Neuron (in vitro differentiated cells): ENCODE results near the gene HEG1.

ENCODE experiments used
- H2AFZ ChIP-seq: one replicate; pipeline ENCODE4 v1.6.1; 2013; ENCODE audit warnings: low read depth, mild to moderate bottlenecking, inconsistent platforms, low read length, moderate library complexity
- H3K27me3 ChIP-seq: one replicate; pipeline ENCODE4 v1.6.1; 2013; ENCODE audit warnings: low read length; ENCODE audit not compliant: insufficient read depth
- H3K36me3 ChIP-seq: one replicate; pipeline ENCODE4 v1.6.1; 2013; ENCODE audit warnings: low read length; ENCODE audit not compliant: insufficient read depth
- H3K4me1 ChIP-seq: one replicate; pipeline ENCODE4 v1.6.1; 2013; ENCODE audit warnings: low read length; ENCODE audit not compliant: insufficient read depth
- H3K4me3 ChIP-seq: 2 replicates; pipeline ENCODE4 v1.5.1; 2013; ENCODE audit warnings: mild to moderate bottlenecking, low read length, moderate library complexity
- H3K9me3 ChIP-seq: one replicate; pipeline ENCODE4 v1.6.1; 2013; ENCODE audit warnings: low read length

The HEG1 gene

DNA sequence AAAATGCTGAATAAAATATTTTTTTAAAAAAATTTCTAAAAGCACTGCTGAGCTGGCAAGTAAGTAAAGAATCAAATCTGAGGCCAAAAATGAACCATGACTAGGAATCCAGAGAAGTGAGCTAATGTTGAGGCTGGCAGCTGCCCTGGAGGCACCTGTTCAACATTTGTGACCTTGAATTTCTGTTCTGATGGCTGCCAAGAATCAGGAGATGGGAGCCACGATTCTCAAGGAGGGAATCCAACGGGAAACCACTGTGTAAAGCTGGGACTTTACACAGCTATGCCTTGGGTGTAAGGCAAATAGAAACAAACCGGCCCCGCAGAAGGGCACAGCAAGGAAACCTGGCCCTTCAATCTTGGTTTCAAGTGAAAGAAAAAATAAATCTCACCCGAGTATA is 22.7 kb downstream of the HEG1 start:
- H3K27me3 ChIP-seq, result no peaks in the 10 kb centered on the region
- H3K4me3 ChIP-seq, result no peak overlapping the region
- peaks cover 3% of the 10 kb centered on the region for H3K9me3 ChIP-seq
- peaks cover 4% of the 10 kb centered on the region for H3K36me3 ChIP-seq
- H2AFZ ChIP-seq, result no peak overlapping the region
- peaks cover 9% of the 10 kb centered on the region for H3K4me1 ChIP-seq

DNA sequence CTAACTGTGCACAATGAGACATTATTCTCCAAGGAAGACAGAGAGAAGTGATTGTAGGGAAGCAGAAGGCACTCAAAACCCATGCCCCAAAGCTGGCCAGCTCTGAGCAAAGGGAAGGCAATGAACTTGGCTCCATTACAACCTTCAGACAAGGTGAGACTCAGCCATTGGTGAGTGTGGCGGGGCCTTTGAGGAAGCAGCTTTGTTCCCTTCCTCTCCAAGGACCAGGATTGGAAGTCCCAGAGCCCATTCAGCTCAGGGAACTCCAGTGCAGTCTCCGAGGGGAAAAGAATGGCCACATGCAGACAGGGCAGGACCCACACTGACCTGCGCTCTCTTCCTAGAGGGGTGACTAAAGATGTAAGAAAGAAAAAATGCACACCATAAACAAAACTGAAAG is 23.1 kb downstream of the HEG1 start:
- Histone ChIP-seq H3K4me3 (no peak overlapping the region), H2AFZ (no peak overlapping the region), H3K36me3 (peaks cover 8% of the 10 kb centered on the region), H3K4me1 (peaks cover 9% of the 10 kb centered on the region), H3K9me3 (peaks cover 3% of the 10 kb centered on the region), H3K27me3 (no peaks in the 10 kb centered on the region)

DNA sequence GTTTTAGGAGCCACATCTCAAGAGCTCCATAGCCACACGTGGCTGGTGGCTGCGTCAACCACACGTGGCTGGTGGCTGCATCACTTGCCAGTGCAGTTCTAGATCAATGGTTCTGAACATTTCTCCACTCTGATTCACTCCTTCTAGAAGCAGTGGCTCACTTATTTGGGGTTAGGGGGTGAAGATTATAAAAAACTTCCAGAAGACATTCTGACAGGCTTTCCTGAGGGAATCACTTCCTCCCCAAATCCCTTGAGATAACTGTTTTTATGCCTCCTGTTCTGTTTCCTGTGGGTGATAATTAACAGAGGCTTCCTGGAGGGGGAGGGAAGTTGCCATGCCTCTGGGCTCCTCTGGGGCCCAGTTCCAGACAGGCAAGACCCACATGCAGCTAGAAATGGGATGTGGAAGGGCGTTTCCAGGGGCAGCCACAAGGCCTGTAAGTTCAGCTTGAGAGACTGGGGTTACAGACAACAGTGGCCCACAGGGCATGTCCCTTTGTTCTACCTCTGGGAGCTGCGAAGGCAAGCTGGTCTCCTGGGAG is 23.6 kb downstream of the HEG1 start:
- H2AFZ ChIP-seq, result no peak overlapping the region
- peaks cover 9% of the 10 kb centered on the region for H3K4me1 ChIP-seq
- no peaks in the 10 kb centered on the region for H3K27me3 ChIP-seq
- peaks cover 12% of the 10 kb centered on the region for H3K36me3 ChIP-seq
- H3K4me3 ChIP-seq, result no peak overlapping the region
- peaks cover 3% of the 10 kb centered on the region for H3K9me3 ChIP-seq

DNA sequence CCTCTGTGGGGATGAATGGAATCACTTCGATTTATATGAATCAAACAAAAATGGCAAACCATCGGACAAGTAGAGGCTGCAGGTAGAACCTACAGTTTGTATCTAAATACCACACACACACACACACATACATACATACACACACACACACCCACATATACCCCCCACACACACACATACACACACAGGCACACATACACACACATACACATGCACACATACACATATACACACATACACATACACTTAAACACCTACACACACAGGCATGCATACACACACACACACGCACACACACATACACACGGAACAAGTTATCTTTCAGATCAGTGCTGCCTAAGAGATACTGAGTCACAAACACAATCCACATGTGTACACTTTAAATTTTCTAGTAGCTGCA is 24.3 kb downstream of the HEG1 start:
- H2AFZ ChIP-seq, result no peak overlapping the region
- no peaks in the 10 kb centered on the region for H3K27me3 ChIP-seq
- H3K4me1 ChIP-seq, result peaks cover 9% of the 10 kb centered on the region

DNA sequence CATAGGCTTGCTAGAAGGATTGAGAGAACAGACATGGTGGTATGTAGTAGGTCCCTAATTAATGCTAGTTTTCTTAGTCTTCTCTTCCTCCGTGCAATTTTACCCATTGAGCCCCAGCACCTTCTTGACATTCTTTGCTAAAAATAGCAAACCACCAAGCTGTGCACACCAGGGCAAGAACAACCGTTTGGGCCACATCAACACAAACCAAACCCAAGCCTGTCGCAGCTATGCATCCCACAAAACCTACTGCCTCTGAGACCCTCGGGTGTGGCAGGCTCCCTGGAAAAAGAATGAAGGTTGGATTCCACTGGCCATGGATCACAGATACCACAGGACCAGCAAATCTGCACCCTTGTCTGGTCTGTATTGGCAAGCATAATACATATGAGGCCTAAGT is 27.1 kb downstream of the HEG1 start:
- no peaks in the 10 kb centered on the region for H3K27me3 ChIP-seq
- H3K4me3 ChIP-seq, result no peak overlapping the region
- no peak overlapping the region for H2AFZ ChIP-seq
- H3K9me3 ChIP-seq, result peaks cover 3% of the 10 kb centered on the region
- H3K36me3 ChIP-seq, result peaks cover 30% of the 10 kb centered on the region
- peaks cover 9% of the 10 kb centered on the region for H3K4me1 ChIP-seq

More for the DNA sequence above, 24.3 kb downstream of the HEG1 start:
- Histone ChIP-seq H3K9me3 (peaks cover 3% of the 10 kb centered on the region), H3K4me3 (no peak overlapping the region), H3K36me3 (peaks cover 16% of the 10 kb centered on the region)

DNA sequence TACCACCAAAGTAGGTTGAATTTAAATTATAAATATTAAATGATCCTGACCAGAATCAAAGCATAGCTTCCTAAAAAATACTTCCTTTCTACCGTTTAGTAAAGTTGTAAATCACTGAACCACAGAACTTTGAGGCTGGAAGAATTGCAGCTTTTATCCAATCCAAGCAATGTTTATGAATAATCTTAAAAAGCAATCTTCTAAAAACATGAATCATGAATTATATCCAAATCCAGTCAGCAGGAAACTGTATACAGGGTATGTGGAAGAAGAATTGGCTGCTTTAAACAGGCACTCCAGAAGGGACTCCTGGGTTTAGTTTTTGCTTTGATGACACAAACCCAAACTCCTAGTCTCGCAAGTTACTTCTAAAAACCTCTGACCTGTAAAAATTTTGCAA is 30.2 kb downstream of the HEG1 start:
- Histone ChIP-seq H3K4me3 (no peak overlapping the region), H2AFZ (no peak overlapping the region), H3K27me3 (no peaks in the 10 kb centered on the region), H3K4me1 (no peaks in the 10 kb centered on the region), H3K9me3 (peaks cover 3% of the 10 kb centered on the region), H3K36me3 (peaks cover 33% of the 10 kb centered on the region)

DNA sequence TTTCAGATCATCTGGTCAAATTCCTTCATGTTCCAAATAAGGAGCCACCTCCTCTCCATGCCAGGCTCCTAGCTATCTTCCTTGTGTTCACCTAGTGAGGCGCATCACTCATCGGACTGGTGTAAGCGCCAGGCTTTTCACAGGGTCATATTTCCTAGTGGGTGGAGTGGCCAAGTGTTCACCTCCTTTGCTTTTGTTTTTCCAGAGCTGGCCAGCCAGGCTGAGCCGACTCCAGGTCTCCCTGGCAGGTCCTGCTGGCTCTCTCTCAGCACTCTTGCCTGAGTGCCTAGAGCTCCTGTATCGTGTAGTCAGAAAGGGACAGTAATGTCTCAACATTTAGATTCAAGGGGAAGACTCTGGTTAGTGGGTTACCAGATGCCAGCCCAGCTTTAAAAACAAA is 31.0 kb downstream of the HEG1 start:
- no peak overlapping the region for H2AFZ ChIP-seq
- no peaks in the 10 kb centered on the region for H3K4me1 ChIP-seq
- no peak overlapping the region for H3K4me3 ChIP-seq
- H3K27me3 ChIP-seq, result no peaks in the 10 kb centered on the region
- peaks cover 3% of the 10 kb centered on the region for H3K9me3 ChIP-seq
- H3K36me3 ChIP-seq, result peaks cover 38% of the 10 kb centered on the region

DNA sequence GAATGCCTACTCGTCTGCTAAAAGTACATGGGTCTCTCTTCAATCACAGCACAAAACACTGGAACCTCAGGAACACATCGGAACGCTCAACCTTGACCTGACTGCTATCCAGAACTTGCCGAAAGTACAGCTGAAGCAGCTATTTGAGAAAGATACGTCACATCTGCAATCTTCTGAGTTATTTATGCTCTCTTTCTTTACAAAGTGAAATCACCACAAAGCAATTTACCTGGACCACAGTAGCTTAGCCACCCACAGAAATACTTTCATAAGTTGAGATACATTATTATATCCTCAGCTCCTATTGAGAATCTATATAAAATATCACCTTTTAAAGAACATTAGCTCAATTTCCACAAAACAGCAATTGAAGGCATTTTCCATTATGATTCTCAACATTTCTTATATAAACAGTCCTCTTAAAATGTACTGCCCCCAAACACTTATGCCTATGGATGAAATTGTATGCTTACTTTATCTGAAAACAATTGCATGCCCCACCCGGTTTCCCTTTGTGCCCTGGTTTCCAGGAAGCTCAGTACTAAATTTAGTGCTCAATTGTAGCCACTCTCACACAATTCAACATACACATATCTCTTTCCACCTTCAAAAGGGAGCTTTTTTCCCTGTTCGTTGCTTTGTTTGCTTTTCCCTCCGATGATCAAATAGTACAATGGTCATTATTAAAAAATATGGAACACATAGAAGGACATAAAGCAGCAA is 31.8 kb downstream of the HEG1 start:
- no peak overlapping the region for H2AFZ ChIP-seq
- H3K27me3 ChIP-seq, result no peaks in the 10 kb centered on the region
- peaks cover 39% of the 10 kb centered on the region for H3K36me3 ChIP-seq
- H3K4me3 ChIP-seq, result no peak overlapping the region
- no peaks in the 10 kb centered on the region for H3K4me1 ChIP-seq
- H3K9me3 ChIP-seq, result peaks cover under 1% of the 10 kb centered on the region

DNA sequence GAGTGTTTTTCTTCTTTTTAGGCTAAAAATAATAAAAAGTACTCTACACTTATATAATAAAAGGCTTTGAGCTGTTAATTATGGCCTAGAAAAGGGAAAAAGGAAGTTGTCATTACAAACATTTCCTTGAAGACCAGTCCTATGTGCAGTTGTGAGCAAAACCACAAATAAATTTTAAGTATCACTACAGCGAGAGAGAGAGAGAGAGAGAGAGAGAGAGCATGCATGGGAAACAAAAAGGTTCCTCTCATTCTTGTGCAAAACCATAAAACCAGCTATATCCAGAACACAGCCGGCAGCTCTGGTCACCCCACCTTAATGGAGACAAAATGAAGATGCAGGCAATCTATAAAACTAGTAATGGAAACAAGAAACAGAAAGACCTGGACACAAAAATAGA is 33.6 kb downstream of the HEG1 start:
- Histone ChIP-seq H3K4me1 (no peaks in the 10 kb centered on the region), H3K4me3 (no peak overlapping the region), H3K27me3 (no peaks in the 10 kb centered on the region), H3K36me3 (peaks cover 39% of the 10 kb centered on the region), H2AFZ (no peak overlapping the region), H3K9me3 (peaks cover 4% of the 10 kb centered on the region)

DNA sequence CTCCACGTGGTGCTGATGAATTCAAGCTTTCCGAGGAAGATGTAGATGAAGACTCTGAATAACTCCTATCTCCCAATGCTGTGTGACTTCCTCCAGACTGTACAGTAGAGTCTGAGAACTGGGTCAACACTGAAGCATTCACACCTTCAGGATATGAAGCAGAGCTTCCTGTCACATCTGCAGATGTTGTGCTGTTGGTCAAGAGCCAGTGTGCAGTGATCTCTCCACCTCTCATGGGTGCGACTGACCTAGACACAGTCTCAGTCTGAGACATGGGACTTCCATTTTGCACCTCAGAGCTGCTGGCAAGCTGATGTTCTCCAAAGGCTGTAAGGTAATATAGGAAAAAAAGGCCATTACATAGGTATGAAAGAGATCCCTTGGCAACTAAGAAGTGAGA is 36.5 kb downstream of the HEG1 start:
- Histone ChIP-seq H3K4me3 (no peak overlapping the region), H3K27me3 (no peaks in the 10 kb centered on the region), H2AFZ (no peak overlapping the region), H3K36me3 (peaks cover 26% of the 10 kb centered on the region), H3K4me1 (no peaks in the 10 kb centered on the region), H3K9me3 (peaks cover 4% of the 10 kb centered on the region)

DNA sequence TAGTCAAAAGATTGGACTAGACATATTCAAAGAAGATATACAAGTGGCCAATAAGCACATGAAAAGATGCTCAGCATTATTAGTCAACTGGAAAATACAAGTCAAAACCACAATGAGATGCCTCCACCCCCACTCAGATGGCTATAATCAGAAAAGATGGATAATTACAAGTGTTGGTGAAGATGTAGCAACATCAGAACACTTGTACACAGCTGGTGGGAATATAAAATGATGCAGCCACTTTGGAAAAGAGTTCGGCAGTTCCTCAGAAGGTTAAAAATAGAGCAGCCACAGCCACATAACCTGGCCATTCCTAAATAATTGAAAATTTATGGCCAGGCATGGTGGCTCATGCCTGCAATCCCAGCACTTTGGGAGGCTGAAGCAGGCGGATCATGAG is 38.4 kb downstream of the HEG1 start:
- Histone ChIP-seq H3K4me1 (no peaks in the 10 kb centered on the region), H3K36me3 (peaks cover 41% of the 10 kb centered on the region), H2AFZ (no peak overlapping the region), H3K9me3 (peaks cover 4% of the 10 kb centered on the region), H3K4me3 (no peak overlapping the region), H3K27me3 (no peaks in the 10 kb centered on the region)

DNA sequence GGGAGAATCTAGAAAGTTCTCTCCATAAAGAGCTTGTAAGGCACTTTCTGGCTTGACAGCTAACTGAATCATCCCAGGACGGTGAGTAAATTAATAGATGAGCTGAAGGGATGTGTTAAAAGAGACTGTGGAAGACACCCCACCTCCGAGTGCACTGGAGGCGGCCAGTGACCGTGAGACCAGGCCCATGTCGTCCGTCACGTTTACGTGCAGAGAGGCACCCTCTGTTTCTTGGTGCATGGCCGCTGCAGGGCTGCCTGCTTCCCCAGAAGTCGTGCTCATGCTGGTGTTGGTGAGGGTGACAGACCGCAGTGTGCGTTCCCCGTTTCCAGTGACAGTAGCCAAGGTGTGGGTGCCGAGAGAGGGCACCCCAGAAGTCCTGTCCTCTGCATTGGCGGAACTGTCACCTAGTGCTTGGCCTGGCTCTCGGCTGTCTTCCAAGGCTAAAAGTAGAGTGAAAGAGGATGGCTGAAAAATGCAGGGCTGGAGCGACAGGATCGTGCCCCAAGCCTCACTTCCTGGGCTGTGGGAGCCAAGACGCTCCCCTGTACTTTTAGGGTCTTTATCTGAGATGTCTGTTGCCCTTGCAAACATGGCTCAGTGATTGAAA is 41.1 kb downstream of the HEG1 start:
- Histone ChIP-seq H3K36me3 (peaks cover 55% of the 10 kb centered on the region), H3K4me3 (no peak overlapping the region)

DNA sequence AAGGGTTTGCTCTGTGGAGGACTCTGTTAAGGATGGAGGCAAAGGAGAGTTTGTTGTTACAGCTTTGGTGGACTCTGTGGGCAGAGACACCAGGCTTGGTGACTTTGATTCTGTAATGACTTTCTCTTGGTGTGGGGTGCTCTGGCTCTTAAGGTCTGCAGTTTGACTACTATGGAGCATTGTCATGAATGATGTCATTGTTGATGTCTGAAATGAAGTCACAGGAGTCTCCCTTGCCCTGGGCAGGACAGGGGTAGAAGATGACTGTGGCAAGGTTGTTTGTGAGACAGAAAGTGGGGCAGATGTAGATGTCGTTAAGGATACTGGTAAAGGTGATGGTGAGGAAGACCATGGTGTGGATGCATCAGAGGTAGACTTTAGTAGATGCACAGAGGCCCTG is 42.7 kb downstream of the HEG1 start:
- Histone ChIP-seq H3K4me3 (no peak overlapping the region), H3K4me1 (no peaks in the 10 kb centered on the region), H3K9me3 (peaks cover 2% of the 10 kb centered on the region), H3K36me3 (peaks cover 54% of the 10 kb centered on the region), H2AFZ (no peak overlapping the region), H3K27me3 (no peaks in the 10 kb centered on the region)

More for the DNA sequence above, 41.1 kb downstream of the HEG1 start:
- Histone ChIP-seq H2AFZ (no peak overlapping the region), H3K4me1 (no peaks in the 10 kb centered on the region), H3K27me3 (no peaks in the 10 kb centered on the region), H3K9me3 (peaks cover 4% of the 10 kb centered on the region)
